ENCODE measurements around the gene GBE1.

DNA sequence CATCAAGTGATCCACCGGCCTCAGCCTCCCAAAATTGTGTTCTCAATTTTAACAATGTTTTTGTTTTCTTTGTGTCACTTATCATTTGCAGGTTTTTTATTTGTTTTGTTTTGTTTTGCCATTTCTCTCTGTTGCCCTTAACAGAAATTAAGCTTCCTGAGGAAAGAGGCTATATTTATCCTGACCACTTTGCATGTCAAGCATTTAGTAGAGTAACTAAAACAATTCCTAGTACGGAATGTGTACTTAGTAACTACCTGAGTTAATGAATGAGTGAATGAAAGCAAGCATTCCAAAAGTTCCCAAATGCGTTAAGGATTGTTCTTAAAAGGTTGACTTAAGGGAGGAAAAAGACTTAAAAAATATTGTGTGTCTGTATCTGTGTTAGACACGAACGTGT, 193.1 kb downstream of the GBE1 start:
- TF ChIP-seq POLR2A (IDR thresholded peaks at IDR 0.05; ENCODE audit: extremely low read depth, insufficient read length) (no peak), MYC (IDR thresholded peaks at IDR 0.05; ENCODE audit: low read depth, low read length) (no peak)
- TF ChIP-seq, protein P1, sequence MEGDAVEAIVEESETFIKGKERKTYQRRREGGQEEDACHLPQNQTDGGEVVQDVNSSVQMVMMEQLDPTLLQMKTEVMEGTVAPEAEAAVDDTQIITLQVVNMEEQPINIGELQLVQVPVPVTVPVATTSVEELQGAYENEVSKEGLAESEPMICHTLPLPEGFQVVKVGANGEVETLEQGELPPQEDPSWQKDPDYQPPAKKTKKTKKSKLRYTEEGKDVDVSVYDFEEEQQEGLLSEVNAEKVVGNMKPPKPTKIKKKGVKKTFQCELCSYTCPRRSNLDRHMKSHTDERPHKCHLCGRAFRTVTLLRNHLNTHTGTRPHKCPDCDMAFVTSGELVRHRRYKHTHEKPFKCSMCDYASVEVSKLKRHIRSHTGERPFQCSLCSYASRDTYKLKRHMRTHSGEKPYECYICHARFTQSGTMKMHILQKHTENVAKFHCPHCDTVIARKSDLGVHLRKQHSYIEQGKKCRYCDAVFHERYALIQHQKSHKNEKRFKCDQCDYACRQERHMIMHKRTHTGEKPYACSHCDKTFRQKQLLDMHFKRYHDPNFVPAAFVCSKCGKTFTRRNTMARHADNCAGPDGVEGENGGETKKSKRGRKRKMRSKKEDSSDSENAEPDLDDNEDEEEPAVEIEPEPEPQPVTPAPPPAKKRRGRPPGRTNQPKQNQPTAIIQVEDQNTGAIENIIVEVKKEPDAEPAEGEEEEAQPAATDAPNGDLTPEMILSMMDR (IDR thresholded peaks at IDR 0.05; ENCODE audit: low read depth, low read length), result no peak

Data from NB4 (cell line).